ENCODE measurements around the gene NTRK2.
"Not testable (repeated sequence)": the region's sequence is repeated elsewhere in the genome, so short reads cannot be mapped to it uniquely, and the experiment has no call there.

Gene NTRK2

GRCh38 chr9:84858364-84858763 lies 188.8 kb downstream of the NTRK2 start:
- DNase-seq: no peak

GRCh38 chr9:84860249-84861115 lies 191.0 kb downstream of the NTRK2 start:
- no peak for DNase-seq

GRCh38 chr9:84861455-84861854 lies 191.9 kb downstream of the NTRK2 start:
- no peak for DNase-seq

GRCh38 chr9:84862308-84862707 lies 192.8 kb downstream of the NTRK2 start:
- DNase-seq: no peak

GRCh38 chr9:84862810-84863287 lies 193.3 kb downstream of the NTRK2 start:
- DNase-seq: no peak

GRCh38 chr9:84863372-84863771 lies 193.8 kb downstream of the NTRK2 start:
- DNase-seq: no peak

GRCh38 chr9:84866396-84867175 lies 197.1 kb downstream of the NTRK2 start:
- DNase-seq: no peak

GRCh38 chr9:84867186-84867585 lies 197.7 kb downstream of the NTRK2 start:
- no peak for DNase-seq

- no peak for DNase-seq
These were observed 199.6 kb downstream of the NTRK2 start for GRCh38 chr9:84869091-84869490.

- DNase-seq: no peak
These were observed 202.5 kb downstream of the NTRK2 start for GRCh38 chr9:84871983-84872382.

GRCh38 chr9:84874022-84874421 lies 204.5 kb downstream of the NTRK2 start:
- no peak for DNase-seq

GRCh38 chr9:84874596-84874995 lies 205.1 kb downstream of the NTRK2 start:
- DNase-seq: no peak

GRCh38 chr9:84875193-84875592 lies 205.7 kb downstream of the NTRK2 start:
- no peak for DNase-seq

- DNase-seq: no peak
These were observed 210.1 kb downstream of the NTRK2 start for GRCh38 chr9:84879631-84880030.

- DNase-seq: no peak
These were observed 211.3 kb downstream of the NTRK2 start for GRCh38 chr9:84880835-84881234.

GRCh38 chr9:84886866-84887265 lies 217.3 kb downstream of the NTRK2 start:
- no peak for DNase-seq

- no peak for DNase-seq
These were observed 222.4 kb downstream of the NTRK2 start for GRCh38 chr9:84891924-84892323.

- no peak for DNase-seq
These were observed 224.0 kb downstream of the NTRK2 start for GRCh38 chr9:84893419-84894128.

- DNase-seq: no peak
These were observed 225.3 kb downstream of the NTRK2 start for GRCh38 chr9:84894859-84895258.

GRCh38 chr9:84897362-84898094 lies 228.0 kb downstream of the NTRK2 start:
- DNase-seq: no peak

GRCh38 chr9:84898188-84898587 lies 228.7 kb downstream of the NTRK2 start:
- no peak for DNase-seq

- not testable (repeated sequence) for DNase-seq
These were observed 229.1 kb downstream of the NTRK2 start for GRCh38 chr9:84898618-84899017.

GRCh38 chr9:84899326-84899725 lies 229.8 kb downstream of the NTRK2 start:
- DNase-seq: no peak
